COLO829 (cell line): ENCODE data around the gene VIPR2.
"Not testable (repeated sequence)": the region's sequence is repeated elsewhere in the genome, so short reads cannot be mapped to it uniquely, and the experiment has no call there.

ENCODE experiments used
- DNase-seq: peaks from one replicate; pipeline ENCODE4 v3.0.0; 2012; ENCODE audit warnings: low spot score

Gene VIPR2

GRCh38 chr7:159103382-159104187 is 41.1 kb downstream of the VIPR2 start:
- DNase-seq = no peak

- no peak for DNase-seq
Observed at GRCh38 chr7:159102681-159103381, 41.8 kb downstream of the VIPR2 start.

GRCh38 chr7:159101661-159102091 is 43.0 kb downstream of the VIPR2 start:
- DNase-seq = not testable (repeated sequence)

- not testable (repeated sequence) for DNase-seq
Observed at GRCh38 chr7:159101083-159101395, 43.6 kb downstream of the VIPR2 start.

- not testable (repeated sequence) for DNase-seq
Observed at GRCh38 chr7:159100281-159101082, 44.2 kb downstream of the VIPR2 start.

- no peak for DNase-seq
Observed at GRCh38 chr7:159099711-159100231, 44.9 kb downstream of the VIPR2 start.

- no peak for DNase-seq
Observed at GRCh38 chr7:159098811-159099655, 45.6 kb downstream of the VIPR2 start.

- DNase-seq = no peak
Observed at GRCh38 chr7:159098424-159098786, 46.3 kb downstream of the VIPR2 start.

GRCh38 chr7:159097661-159098423 is 46.8 kb downstream of the VIPR2 start:
- DNase-seq = no peak

- no peak for DNase-seq
Observed at GRCh38 chr7:159096736-159097581, 47.7 kb downstream of the VIPR2 start.

- DNase-seq = no peak
Observed at GRCh38 chr7:159095979-159096411, 48.7 kb downstream of the VIPR2 start.

- no peak for DNase-seq
Observed at GRCh38 chr7:159094919-159095915, 49.5 kb downstream of the VIPR2 start.

- no peak for DNase-seq
Observed at GRCh38 chr7:159094023-159094740, 50.5 kb downstream of the VIPR2 start.

GRCh38 chr7:159093351-159093971 is 51.2 kb downstream of the VIPR2 start:
- DNase-seq = no peak

- no peak for DNase-seq
Observed at GRCh38 chr7:159092701-159093121, 52.0 kb downstream of the VIPR2 start.

GRCh38 chr7:159091480-159092475 is 52.9 kb downstream of the VIPR2 start:
- no peak for DNase-seq
